Esophagus muscularis mucosa (tissue), 4 donors: Measurements from ENCODE around the gene CNOT6. TPM values are rescaled to one million over a fixed set of nuclear protein-coding genes. Genes with fewer than 3 reads are reported as not detected.

Source experiments
- DNase-seq: peaks from one replicate; pipeline ENCODE4 v3.0.0-alpha.2; 2017; ENCODE audit errors: extremely low spot score
- H3K27ac ChIP-seq, 4 donors: fragments of 200-600 bp; sonication (generic); replicated peaks in 1 of 4; 1 replicate in 3 of 4; 2 replicates in 1 of 4; pipeline ENCODE4 v1.5.1; 2016 to 2019; ENCODE audit warnings: mild to moderate bottlenecking in 1 of 4
- H3K27me3 ChIP-seq, 4 donors: fragments of 200-600 bp; sonication (generic); one replicate each; pipeline versions ENCODE4 v1.5.1 to v1.6.0; 2016 to 2019
- H3K36me3 ChIP-seq, 4 donors: fragments of 200-600 bp; sonication (generic); one replicate each; pipeline ENCODE4 v1.5.1; 2016 to 2019
- H3K4me1 ChIP-seq, 4 donors: fragments of 200-600 bp; sonication (generic); one replicate each; pipeline ENCODE4 v1.5.1; 2016 to 2019
- H3K4me3 ChIP-seq, 4 donors: fragments of 200-600 bp; sonication (generic); 1 replicate in 2 of 4; 2 replicates in 2 of 4; pipeline ENCODE4 v1.5.1; 2016 to 2019; ENCODE audit warnings: mild to moderate bottlenecking in 4 of 4, moderate library complexity in 1 of 4
- H3K9me3 ChIP-seq, 4 donors: fragments of 200-600 bp; sonication (generic); 1 replicate in 3 of 4; 2 replicates in 1 of 4; pipeline ENCODE4 v1.5.1; 2016 to 2019
- CTCF ChIP-seq, 3 experiments: fragments of 200-600 bp in 2 of 3; fragments of 450-650 bp in 1 of 3; sonication (generic) in 2 of 3; IDR thresholded peaks; one replicate each; pipeline ENCODE4 v1.5.1; 2017 to 2019; ENCODE audit warnings: antibody characterized with exemption in 3 of 3, mild to moderate bottlenecking in 2 of 3, moderate library complexity in 1 of 3
- EP300 ChIP-seq: sonication (generic); formaldehyde crosslinking; IDR thresholded peaks from one replicate; pipeline ENCODE4 v1.6.1; 2017; ENCODE audit warnings: antibody characterized with exemption
- POLR2A ChIP-seq: fragments of 450-650 bp; IDR thresholded peaks from one replicate; pipeline ENCODE4 v1.6.1; 2017; ENCODE audit warnings: antibody characterized with exemption, moderate library complexity, mild to moderate bottlenecking, low read depth
- POLR2AphosphoS5 ChIP-seq, 2 donors: sonication (generic); formaldehyde crosslinking; IDR thresholded peaks; one replicate each; pipeline ENCODE4 v1.6.1; 2017; ENCODE audit warnings: antibody characterized with exemption in 2 of 2
- WGBS: methylation state at CpG from one replicate; pipeline ENCODE4 v1.1.5; 2018; 5-methylcytosine and 5-hydroxymethylcytosine counted together
- intact Hi-C: fragments of 100-400 bp; cut with DNase I; formaldehyde crosslinking; loops from one replicate; pipeline ENCODE4 v1.15.1; 2023
- total RNA-seq, 4 donors: library from RNA; depleted of rRNA; stranded (reverse); fragments of >200 nt; gene quantifications; one replicate each; pipeline versions ENCODE4 v1.1.0 to v1.2.1, GENCODE V29; 2016

CNOT6 gene
- total RNA-seq, 4 donors from 2014 or later, result 17.7 to 26.4 (median 20.5) TPM

DNA sequence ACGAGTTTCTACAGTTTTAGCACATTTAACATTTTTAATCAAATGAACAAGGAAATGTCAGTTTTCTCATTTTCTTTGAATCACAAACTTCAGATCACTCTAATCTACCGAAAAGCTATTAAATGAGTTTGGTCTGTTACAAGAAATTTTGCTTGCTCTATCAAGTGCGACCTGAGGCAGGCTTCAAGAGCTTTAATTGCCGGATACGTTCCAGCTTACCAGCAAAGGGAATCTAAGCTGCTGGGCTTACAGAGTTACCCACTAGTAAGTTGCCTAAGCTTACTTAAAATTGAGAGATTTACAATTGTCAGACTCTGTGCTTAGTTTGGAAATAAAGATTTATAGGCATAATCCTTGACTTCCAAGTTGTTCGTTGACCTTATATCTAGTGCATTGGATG, 86.5 kb downstream of the CNOT6 start:
- whole genome bisulfite sequencing, result 84% methylated on average over 6 of the region's 6 CpGs
- H3K27ac ChIP-seq, result no peak overlapping the region
- H3K27me3 ChIP-seq, result no peaks in the 10 kb centered on the region
- no peak for TF ChIP-seq EP300
- H3K4me1 ChIP-seq, result no peaks in the 10 kb centered on the region
- no peak overlapping the region for H3K4me3 ChIP-seq
- intact Hi-C loops, result no loop called here
- peaks cover 0 to 7% (median 5%) of the 10 kb centered on the region in 4 donors for H3K9me3 ChIP-seq
- H3K36me3 ChIP-seq, result peaks cover 4 to 23% (median 8%) of the 10 kb centered on the region in 4 donors
- DNase-seq, result no peak

DNA sequence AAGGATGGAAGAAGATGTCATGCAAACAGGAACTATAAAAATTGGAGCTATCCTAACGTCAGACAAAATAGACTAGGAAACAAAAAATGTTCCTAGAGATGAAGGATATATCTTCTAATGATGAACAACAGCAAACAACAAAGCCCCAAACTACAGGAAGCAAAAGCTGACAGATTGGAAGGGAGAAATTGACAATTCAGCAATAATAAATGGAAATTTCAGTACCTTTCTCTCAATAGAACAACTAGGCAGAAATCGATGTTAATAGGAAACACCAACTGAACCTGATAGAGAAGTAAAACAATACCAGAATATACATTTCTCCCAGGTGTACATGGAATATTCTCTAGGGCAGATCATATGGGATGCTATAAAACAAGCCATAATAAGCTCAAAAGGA, 89.6 kb downstream of the CNOT6 start:
- DNase-seq, result no peak
- 73% methylated on average over 2 of the region's 2 CpGs for WGBS
- no peak for TF ChIP-seq CTCF (IDR thresholded peaks at IDR 0.05)
- no peak for TF ChIP-seq EP300
- TF ChIP-seq POLR2AphosphoS5 (IDR thresholded peaks at IDR 0.05), result no peak
- TF ChIP-seq POLR2A, result no peak
- intact Hi-C loops, result no loop called here
- no peaks in the 10 kb centered on the region for H3K36me3 ChIP-seq
- no peak overlapping the region for H3K27ac ChIP-seq
- H3K4me3 ChIP-seq, result no peak overlapping the region
- peaks cover 0 to 10% (median 8%) of the 10 kb centered on the region in 4 donors for H3K9me3 ChIP-seq
- no peaks in the 10 kb centered on the region for H3K4me1 ChIP-seq
- peaks cover 0 to 11% (median 0%) of the 10 kb centered on the region in 4 donors for H3K27me3 ChIP-seq

DNA sequence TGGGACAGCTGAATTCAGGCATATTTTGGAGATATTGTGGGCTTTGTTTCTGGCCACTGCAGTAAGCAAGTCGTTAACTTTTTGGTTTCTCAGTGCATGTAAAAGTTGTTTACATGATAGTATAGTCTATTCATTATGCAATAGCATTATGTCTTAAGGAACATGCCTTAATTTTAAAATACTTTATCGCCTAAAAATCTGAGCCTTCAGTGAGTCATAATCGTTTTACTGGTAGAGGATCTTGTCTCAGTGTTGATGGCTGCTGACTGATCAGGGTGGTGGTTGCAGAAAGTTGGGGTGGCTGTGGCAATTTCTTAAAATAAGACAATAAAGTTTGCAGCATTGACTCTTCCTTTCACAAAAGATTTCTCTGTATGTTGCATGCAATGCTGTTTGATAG, 92.0 kb downstream of the CNOT6 start:
- H3K27ac ChIP-seq, result no peak overlapping the region
- no peak for DNase-seq
- H3K9me3 ChIP-seq, result peaks cover 0 to 10% (median 8%) of the 10 kb centered on the region in 4 donors
- H3K4me3 ChIP-seq, result no peak overlapping the region
- no peaks in the 10 kb centered on the region for H3K36me3 ChIP-seq
- intact Hi-C loops, result no loop called here
- H3K4me1 ChIP-seq, result peaks cover 10 to 15% (median 13%) of the 10 kb centered on the region in 4 donors
- H3K27me3 ChIP-seq, result peaks cover 0 to 36% (median 13%) of the 10 kb centered on the region in 4 donors
- WGBS, result 94% methylated on average over 3 of the region's 3 CpGs
- no peak for TF ChIP-seq EP300
- TF ChIP-seq CTCF (IDR thresholded peaks at IDR 0.05), result no peak
- no peak for TF ChIP-seq POLR2AphosphoS5 (IDR thresholded peaks at IDR 0.05)
- TF ChIP-seq POLR2A, result no peak

GRCh38 chr5:180586870-180587269, 92.7 kb downstream of the CNOT6 start:
- no peak overlapping the region for H3K4me3 ChIP-seq
- H3K36me3 ChIP-seq, result no peaks in the 10 kb centered on the region
- peaks cover 0 to 43% (median 17%) of the 10 kb centered on the region in 4 donors for H3K27me3 ChIP-seq
- 98% methylated on average over 10 of the region's 10 CpGs for WGBS
- H3K9me3 ChIP-seq, result peaks cover 0 to 10% (median 8%) of the 10 kb centered on the region in 4 donors
- peaks cover 15 to 21% (median 19%) of the 10 kb centered on the region in 4 donors for H3K4me1 ChIP-seq
- no peak overlapping the region for H3K27ac ChIP-seq
- TF ChIP-seq POLR2A (no peak), CTCF (IDR thresholded peaks at IDR 0.05) (no peak), POLR2AphosphoS5 (IDR thresholded peaks at IDR 0.05) (no peak), EP300 (no peak)
- intact Hi-C loops, result no loop called here
- DNase-seq, result no peak

DNA sequence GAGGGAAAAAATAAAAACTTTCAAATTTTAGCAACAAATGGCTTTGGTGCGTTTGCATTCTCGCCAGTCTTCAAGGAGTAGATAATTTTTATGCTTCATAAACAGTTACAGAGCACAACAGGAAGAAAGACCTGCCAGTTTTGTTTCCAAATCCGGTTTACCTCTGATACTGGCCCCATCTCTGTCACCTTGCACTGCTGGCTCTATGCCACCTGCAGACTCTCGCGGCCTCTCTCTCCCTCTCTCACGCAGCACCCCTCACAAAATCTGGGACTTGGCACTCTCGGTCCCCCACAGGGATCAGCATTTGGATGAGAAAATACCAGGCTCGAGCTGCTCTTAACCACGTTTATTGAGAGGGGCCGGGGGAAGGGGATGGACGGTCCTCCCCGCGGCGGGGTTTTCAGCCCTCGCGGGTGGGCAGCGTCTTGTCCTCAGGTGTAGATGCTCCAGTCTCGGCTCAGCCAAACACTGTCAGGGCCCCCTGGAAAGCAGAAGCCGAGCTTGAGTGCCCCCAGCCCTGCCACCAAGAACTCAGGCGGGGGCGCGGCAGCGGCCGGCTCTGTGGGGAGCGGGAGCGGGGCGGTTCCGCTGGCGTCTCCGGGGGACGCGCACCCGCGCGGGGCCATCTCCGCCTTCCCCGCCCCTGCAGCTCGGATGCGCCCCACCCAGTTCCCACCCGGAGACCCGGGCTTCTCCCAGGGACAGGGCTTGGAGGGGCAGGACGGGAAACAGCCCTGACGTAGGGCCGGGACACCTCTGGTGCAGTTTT, 95.8 kb downstream of the CNOT6 start:
- peaks cover 15 to 21% (median 19%) of the 10 kb centered on the region in 4 donors for H3K4me1 ChIP-seq
- intact Hi-C loops, result no loop called here
- no peaks in the 10 kb centered on the region for H3K36me3 ChIP-seq
- H3K27ac ChIP-seq, result no peak overlapping the region
- peaks cover 0 to 10% (median 6%) of the 10 kb centered on the region in 4 donors for H3K9me3 ChIP-seq
- TF ChIP-seq POLR2AphosphoS5 (IDR thresholded peaks at IDR 0.05) (no peak), POLR2A (no peak), CTCF (IDR thresholded peaks at IDR 0.05) (no peak), EP300 (no peak)
- H3K4me3 ChIP-seq, result peak overlapping the region; percentile 28 to 43 (median 32)
- DNase-seq, result no peak
- H3K27me3 ChIP-seq, result peaks cover 0 to 66% (median 17%) of the 10 kb centered on the region in 4 donors
- 19% methylated on average over 6 of the region's 44 CpGs for WGBS
